GM21529 (cell line): ENCODE data around the gene HOXC9.
A peak's percentile ranks its signal among the peaks of the same experiment; 100 is the strongest.

Source experiments
- ATAC-seq: cut with Tn5 transposase; IDR thresholded peaks from one replicate; pipeline ENCODE4 v1.9.1; 2021; ENCODE audit not compliant: unreplicated experiment

HOXC9 gene

DNA sequence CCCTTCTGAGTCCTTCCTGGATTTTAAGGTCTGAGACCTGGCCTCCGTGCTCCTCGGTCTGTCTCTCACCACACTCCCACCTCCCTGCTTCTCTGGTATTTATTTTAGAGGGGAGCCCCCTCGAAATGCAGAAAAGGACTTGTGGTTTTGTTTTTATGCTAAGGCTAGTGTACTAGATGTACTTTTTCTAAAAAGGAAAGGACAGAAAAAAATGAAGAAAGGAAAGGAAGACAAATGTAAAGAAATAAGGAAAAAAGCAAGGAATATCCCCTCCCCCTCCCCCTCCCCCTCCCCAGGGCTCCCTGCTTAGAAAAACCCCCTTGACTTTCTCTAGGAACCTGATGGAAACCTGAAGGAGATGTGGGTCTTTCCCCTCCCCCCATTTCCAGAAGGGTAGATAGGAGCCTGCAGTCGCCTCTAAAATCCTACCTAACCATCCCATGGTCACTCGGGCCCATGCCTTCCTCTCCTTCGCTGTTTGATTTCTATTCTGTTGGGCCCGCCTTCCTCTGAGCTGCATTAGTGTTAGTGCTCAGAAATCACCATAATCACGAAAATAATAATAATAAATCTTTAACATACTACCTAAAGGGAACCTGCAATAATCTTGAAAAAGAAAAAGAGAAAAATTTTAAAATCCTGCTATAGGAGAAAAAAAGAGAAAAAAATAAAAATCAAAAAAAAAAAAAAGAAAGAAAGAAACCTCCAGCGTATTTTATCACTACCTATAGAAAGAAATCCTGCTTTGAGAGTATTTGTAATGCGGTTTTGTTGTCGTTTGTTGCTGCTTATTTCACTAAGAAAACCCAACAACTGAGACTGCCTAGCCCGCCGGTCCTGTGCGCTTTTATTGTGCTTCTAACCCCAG, 11.9 kb downstream of the HOXC9 start:
- ATAC-seq = no peak

DNA sequence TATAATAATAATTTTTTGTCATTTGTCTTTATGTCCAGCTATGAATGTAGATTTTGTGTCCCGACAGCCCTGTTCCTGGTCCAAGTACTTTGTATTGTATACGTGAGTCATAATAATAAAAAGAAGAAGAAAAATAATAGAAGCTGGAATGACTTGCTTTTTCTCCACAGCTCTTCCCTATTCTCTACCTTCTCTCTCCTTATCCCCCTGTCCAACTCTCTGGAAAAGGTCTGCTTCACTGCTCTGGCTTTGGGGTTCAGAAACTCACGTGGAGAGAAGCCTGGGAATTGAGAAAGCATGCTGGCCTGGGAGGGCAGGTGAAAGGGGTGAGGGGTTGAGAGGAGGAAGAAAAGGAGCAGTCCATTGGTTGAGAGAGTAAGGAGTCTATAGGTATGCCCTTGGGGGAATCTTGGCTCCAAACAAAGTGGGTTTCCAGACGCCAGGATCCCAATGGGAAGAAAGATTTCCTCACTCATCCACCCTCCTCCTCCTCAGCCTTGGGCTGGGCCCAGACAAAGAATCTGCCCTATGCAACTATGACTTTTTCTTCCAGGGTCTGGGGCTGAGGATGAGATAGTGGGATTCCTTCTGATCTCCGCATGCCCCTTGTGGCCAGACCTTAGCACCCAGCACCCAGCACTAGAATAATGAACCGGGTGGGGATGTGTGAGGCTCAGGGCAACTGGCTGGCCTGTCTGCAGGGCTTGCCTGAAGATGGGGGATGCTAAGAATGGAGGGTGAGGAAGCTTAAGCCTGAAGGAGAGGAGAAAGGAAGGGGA, 12.9 kb downstream of the HOXC9 start:
- no peak for ATAC-seq

DNA sequence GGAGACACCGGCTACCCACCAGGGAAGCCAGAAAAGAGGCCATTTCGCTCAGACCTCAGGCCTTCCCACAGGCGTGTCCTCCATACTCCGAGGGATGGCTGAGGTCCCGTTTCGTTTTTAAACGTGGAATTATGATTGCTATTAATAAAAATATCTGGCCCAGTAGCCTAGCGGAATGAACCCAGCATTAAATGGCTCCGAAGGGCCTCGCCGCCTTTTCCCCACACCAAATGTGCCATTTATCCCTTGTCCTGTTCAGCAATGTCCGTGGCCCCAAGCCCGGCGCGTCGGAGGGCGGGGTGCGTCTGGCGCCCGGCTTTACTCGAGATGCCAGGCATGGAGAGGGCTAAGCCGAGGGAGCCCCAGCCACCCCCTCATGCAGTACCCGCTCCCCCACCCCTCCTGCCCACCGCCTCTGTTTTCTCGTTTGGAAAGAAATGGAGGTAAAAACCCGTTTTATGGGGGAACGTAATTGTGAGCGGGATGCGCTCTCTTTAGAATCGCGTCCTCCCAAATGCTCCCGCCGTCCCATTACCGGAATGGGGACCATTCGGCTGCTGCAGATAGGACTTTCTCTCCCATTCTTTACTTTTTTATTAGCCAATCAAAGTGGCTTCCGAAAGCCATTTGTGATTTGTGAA, 14.5 kb downstream of the HOXC9 start:
- ATAC-seq = no peak

DNA sequence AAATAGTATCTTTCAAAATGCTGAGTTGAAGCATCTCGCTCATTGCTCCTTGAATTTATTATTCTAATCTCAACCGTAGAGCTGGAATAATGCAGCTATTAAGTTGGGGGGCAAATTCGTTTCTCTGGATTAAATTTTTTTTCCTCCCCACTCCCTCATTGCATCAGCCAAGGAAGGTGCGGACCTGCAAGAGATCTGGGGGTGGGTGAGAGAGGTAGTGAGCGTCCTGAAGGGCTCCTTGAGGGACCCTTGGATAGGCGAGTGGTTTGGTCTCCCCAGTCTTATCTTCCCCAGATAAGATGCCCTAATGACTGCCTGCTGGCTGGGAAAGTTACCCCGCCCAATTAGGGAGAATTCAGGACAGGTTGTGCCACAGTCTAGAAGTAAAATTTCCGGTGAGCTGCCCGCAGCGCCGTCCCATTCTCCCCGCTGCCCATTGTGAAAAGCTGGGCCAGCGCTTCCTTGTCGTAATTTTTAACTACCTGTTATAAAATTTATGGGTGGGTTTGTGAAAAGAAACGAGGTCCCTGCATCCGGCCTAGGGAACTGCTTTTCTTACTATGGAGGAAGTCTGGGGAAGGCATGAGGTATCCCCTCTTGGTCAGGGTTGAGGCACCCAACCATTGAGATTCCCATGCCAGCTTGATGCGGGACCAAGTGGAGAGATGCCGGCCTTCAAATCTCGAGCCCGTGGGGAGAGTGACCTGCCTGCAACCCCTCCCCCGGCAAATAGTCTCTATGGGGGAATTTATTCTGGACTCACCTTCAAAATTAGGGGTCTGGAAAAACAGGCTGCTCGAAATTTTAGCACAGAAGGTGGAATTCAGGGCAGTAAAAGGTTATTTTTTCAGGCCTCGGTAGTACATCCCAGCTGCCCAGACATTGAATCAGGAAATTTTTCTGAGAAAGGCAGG, 15.3 kb downstream of the HOXC9 start:
- no peak for ATAC-seq

DNA sequence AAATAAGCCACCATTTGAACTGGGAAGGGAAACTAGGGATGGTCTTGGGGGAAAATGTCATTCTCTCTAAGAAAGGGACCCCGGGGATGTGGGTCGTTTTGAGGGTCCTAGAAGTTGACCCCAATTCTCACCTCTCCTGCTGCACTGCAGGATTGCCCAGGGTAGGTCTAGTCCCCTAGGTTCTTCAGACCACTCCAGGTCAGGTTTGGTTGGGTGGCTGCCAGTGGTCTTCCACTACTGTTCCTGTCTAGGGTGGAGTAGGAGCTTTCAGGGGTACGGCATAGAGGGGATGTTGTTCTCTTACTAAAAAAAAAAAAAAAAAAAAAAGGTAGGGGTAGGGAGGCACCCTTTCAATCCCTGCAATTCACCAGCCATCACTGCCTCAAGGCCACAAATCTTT, 16.1 kb downstream of the HOXC9 start:
- no peak for ATAC-seq

DNA sequence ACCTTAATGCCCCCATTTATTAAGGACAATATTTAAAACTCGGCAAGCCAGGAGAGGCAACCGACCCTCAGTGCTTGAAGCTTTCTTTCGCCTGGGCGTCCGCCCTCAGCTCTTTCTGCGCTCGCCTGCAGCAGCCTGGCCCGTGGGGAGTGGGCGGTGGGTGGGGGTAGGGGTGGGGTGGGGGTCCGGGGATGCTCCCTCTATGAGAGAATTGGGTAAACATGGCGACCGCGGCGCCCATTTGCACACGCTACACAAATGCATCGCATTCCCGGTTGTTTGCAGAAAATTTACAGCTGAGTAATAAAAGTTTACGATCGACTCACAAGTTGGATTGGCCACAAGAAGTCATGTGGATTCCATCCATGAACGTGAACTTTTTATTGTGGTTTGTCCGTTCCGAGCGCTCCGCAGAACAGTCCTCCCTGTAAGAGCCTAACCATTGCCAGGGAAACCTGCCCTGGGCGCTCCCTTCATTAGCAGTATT, 16.6 kb downstream of the HOXC9 start:
- ATAC-seq = no peak

DNA sequence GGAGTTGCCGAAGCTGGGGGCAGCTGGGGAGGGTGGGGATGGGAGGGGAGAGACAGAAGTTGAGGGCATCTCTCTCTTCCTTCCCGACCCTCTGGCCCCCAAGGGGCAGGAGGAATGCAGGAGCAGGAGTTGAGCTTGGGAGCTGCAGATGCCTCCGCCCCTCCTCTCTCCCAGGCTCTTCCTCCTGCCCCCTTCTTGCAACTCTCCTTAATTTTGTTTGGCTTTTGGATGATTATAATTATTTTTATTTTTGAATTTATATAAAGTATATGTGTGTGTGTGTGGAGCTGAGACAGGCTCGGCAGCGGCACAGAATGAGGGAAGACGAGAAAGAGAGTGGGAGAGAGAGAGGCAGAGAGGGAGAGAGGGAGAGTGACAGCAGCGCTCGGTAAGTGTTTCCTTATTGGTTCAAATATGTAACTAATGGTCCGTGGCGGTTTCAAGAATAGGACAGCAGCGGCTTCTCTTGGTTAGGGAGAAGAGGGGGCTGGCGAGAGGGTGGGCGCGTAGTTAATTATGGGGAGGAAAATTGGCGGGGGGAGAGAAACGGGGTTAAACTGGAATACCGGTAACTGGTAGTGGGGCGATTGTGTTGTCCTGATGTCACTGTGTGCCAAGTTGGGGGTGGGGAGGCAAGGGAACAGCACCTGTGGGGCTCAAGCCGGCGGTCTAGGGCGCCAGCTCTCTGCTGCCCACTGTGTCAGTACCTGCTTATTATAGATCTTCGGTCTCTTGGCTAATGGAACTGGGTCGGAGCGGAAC, 17.2 kb downstream of the HOXC9 start:
- ATAC-seq = peak; percentile 34

DNA sequence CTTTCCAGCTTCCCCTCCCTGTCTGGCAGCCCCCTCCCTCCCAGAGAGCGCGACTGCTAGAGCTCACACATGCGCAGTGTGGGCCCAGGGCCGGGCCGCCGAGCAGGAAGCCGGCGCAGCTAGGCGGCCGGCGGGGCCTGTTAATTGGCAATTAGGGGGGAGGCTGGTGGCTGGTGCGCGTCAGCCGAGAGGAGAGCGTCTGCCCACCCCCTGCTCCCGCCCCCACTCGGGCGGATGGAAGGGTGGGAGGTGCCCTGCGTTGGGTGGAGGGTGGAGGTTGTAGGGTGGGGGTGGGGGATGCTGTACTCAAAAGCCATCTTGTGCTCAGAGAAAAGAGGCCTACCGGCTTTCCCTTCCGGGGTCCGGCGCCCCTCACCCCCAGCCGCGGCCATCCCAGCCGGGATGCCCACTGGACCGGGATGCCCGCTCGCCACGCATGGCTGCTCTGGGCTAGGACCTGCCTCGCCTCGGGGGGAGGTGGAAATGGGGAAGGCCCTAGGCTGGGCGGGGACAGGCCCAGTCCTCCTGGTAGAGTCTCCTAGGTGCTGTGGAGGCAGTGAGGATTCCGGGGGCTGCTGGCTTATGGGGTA, 18.0 kb downstream of the HOXC9 start:
- ATAC-seq = peak; percentile 73

DNA sequence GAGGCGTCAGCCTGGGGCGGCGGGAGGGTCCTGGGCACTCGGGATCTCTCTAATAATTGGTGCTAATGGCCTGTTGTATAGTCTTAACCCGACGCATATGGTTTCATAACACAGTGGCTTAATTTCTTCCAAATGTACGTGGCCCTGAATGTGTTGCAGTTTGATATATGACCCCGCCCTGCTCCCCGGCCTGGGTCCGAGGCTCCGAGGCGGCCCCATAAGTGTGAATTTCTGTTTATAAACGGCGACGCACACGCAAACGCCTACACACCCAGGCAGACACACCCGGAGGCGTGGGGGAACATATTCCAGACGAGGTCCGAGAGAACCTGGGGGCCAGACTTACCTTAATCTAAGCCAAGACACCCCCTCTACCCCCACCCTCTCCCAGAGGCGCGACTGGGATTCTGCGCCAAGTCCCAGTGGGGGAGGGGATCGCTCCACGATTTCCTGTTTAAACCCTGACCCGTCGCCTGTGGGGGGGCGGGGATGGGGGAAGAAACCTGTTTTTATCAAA, 18.6 kb downstream of the HOXC9 start:
- no peak for ATAC-seq

DNA sequence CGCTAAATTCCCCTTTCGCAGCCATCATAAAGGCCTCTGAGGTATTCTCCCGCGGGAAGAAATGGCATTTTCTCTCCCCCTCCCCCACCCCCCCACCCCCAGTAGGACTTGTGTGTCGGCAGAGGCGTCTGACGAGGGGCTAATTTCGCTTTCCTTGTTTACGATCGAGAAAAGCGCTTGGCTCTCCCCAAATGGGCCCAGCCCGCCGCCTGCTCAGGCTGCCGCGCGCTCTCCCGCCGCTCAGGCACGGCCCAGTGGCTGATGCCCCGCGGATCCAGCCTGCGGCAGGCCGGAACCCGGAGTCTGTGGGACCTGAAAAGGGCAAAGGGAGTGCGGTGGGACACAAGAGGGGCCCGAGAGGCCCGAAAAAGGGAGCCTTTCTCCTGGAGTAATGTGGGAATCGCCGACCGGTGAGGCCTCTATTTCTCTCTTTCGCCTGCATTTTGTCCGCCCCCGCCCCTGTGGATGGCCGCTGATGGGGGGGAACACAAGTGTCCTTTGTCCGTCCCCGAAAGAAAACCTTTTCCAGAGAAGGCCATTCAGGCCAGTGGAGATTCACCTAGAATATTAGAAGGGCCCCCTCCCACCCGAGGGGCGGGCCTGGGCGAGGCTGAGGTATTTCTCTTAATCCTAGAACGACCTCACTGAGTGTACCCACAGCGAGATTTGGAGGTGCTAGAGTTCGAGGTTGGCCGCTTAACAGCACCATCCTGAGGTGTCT, 19.3 kb downstream of the HOXC9 start:
- no peak for ATAC-seq

DNA sequence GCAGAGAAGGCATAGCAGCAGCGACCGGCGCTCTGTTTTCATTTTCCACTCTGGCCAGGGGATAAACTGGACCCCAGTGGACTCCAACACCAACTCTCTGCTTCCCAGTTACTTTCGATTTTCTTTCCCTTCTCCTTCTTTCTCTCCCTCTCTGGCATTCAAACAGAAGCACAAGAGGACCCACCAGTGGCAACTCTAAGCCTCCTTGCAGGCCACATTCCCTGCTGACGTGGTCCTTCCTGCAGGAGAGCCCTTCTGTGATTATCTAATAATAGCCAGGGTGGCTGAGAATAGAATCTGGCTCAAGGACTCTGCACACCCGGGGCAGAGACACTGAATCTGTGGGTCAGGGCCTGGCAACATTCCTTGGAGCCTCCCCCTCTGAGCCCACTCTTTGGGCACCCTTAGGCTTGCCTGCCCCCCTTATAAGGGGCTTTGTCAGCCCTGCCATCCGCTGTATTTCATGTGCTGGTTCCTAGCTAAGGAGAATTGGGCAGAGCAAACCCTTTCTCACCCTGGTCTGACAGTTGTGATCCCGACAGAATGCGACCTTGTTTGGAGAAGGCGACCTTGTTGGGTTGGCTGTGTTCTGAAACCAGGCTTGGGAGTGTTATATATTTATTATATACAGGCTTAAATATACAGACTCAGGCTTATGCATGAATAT, 20.1 kb downstream of the HOXC9 start:
- ATAC-seq = no peak

DNA sequence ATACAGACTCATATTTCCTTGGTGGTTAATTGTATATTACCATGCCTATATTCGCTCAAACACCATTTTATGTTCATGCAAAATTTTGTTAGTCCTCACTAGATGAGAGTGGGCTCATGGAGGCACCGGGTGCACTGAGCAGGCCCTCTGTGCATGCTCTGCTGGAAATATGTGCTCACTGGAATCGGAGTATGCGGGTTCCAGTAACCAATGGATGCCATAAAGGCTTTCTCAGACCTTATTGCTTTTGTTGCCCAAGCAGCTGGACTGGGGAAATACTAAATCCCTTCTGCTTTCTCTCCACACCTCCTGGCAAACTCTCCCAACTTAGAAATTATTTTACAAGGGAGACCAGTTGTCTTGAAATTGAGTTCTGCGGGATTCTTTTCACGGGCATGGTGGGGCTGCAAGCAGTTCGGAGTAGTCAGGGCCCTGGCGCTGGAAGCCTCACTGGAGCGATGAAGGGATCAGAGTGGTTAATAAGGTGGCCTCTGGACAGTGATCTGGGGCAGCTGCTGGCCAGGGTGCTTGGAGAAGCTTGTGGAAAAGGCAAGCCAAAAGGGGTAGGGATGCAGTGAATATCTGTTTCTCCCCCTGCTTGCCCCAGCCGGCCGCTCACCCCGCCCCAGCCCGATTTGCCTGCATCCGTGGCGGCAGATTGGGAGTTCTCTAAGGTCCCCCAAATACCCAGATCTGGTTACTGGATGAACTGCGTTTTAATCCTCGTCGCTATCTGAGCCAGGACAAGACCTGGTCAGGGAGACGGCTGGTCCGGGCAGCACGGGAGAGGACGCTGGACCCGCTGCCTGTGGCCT, 20.8 kb downstream of the HOXC9 start:
- ATAC-seq = no peak

DNA sequence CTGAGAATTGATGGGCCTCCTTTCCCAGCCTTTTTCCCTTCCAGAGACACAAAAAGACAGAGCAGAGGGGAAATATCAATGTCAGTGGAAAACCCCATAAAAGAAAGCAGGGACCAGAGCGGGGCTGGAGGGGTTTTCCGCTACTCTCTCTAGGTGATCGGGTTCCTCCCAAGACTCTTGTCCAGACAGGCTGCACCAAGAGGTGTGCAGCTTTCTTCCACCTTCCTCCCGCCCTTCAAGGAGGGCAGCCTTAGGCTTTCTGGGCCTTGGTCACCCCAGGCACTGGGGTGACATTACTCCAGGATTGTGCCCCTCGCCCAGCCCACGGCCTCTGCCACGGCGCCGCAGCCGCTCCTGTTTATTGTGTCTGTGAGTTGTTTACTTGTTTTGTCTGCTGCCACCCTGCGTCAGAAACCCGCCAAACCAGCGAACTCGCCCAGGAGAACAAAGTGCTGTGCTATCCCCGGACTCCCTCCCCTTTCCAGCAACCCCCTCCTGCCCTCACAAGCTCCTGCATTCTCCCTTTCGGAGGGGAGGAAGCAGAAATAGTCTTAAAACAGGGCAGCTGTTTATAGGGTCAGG, 21.6 kb downstream of the HOXC9 start:
- no peak for ATAC-seq

DNA sequence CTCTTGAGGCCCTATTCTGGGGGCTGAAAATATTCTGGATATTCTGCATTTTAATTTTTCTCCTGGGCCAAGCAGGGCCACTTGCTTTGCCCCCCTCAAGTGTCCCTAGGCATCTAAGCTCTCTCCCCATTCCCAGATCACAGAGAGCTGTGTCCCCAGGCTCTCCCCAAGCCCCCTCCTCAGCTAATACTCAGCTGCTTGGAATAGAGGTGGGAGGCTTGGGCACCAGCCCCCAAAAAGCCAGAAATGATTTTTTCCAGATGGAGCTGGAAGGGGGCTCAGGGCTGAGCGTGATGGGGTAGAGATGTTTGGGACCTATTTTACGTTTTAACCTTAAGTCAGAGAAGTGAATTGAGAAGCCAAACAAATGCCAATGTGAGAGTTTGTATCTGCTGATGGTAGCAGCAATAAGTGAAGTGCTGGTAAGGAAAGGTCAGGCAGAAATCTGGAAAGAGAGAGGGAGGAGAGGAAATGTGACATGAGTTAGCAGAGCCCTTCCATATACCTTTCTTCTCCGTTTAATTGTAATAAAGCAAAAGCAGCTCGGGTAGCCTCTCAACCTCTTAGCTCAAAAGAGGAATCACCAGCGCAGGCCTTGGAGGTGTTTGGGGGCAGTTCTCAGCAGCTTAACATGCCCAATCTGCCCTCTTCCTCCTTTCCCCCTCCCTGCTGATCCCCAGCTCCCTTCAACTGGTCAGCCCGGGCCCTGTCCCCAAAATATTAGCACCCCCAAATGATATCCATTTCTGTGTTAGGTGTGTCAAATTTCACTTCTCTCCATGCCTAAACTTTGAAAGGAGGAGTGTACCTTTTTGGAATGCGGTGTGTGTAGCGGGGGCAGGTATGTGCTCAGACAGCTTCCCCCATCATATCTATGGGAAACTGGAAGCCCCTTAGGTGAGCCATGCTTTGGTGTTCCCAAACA, 23.3 kb downstream of the HOXC9 start:
- no peak for ATAC-seq

DNA sequence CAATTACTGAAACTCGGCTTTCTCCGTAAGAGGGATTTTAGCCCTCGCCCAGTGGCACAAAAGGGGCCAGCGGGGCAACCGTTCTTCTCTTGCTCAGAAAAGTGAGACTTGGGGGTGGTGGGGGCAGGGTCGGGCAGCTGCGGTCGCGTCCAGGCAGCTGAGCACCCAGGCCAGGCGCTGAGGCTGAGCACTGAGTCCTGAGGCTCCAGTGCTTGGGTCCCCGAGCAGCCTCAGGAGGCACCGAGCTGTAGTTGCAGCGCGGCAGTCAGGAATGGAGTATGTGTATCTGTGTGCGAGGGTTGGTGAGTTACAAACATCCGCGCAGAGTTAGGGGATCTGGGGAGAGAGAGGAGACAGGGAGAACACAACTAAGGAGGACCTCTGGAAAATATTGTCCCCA, 24.2 kb downstream of the HOXC9 start:
- no peak for ATAC-seq
